Measurements from ENCODE around the gene ZNF592. TPM values are rescaled to one million over a fixed set of nuclear protein-coding genes. Genes with fewer than 3 reads are reported as not detected.
A peak's percentile ranks its signal among the peaks of the same experiment; 100 is the strongest.

Gene ZNF592
- total and polyA plus RNA-seq, 2 of the 13 experiments (the other 11 are each of a cell fraction or from before 2014, with no cell fraction given) = 8.2 to 9.8 TPM

GRCh38 chr15:84844964-84845363 is 96.6 kb downstream of the ZNF592 start (continued):
- TF ChIP-seq ZNF605 (CRISPR knock-in tag; IDR thresholded peaks at IDR 0.05) (no peak), ZNF460 (CRISPR knock-in tag; IDR thresholded peaks at IDR 0.05; ENCODE audit: borderline replicate concordance) (no peak), BCL3 (CRISPR knock-in tag; IDR thresholded peaks at IDR 0.05) (no peak), FOXP4 (CRISPR knock-in tag; IDR thresholded peaks at IDR 0.05) (peak; percentile 75), SP4 (CRISPR knock-in tag; IDR thresholded peaks at IDR 0.05) (no peak), RFX3 (CRISPR knock-in tag; IDR thresholded peaks at IDR 0.05) (no peak), SNAPC4 (CRISPR knock-in tag; IDR thresholded peaks at IDR 0.05) (no peak), ZNF619 (CRISPR knock-in tag; IDR thresholded peaks at IDR 0.05) (no peak), ZNF782 (CRISPR knock-in tag; IDR thresholded peaks at IDR 0.05; ENCODE audit: borderline replicate concordance) (no peak), TFE3 (CRISPR knock-in tag; IDR thresholded peaks at IDR 0.05) (0 out of 2 replicates have a peak, but pooled peaks have one; percentile 7), NR1H2 (CRISPR knock-in tag; IDR thresholded peaks at IDR 0.05; ENCODE audit: borderline replicate concordance, low read depth) (no peak), SSRP1 (CRISPR knock-in tag; IDR thresholded peaks at IDR 0.05) (no peak), ZNF75D (CRISPR knock-in tag; IDR thresholded peaks at IDR 0.05; ENCODE audit: borderline replicate concordance) (no peak), PITX1 (CRISPR knock-in tag; IDR thresholded peaks at IDR 0.05) (0 out of 2 replicates have a peak, but pooled peaks have one; percentile 18), ZNF280D (CRISPR knock-in tag; IDR thresholded peaks at IDR 0.05) (no peak), ZNF180 (CRISPR knock-in tag; IDR thresholded peaks at IDR 0.05; ENCODE audit: borderline replicate concordance, low read depth) (no peak), ZNF33A (CRISPR knock-in tag; IDR thresholded peaks at IDR 0.05; ENCODE audit: borderline replicate concordance) (no peak), TCF7 (IDR thresholded peaks at IDR 0.05; ENCODE audit: low read depth) (no peak)
